Lower leg skin (tissue), 4 donors: ENCODE data around the gene ZRANB1. TPM values are rescaled to one million over a fixed set of nuclear protein-coding genes. Genes with fewer than 3 reads are reported as not detected.
"Not testable (repeated sequence)": the region's sequence is repeated elsewhere in the genome, so short reads cannot be mapped to it uniquely, and the experiment has no call there.

Experiments used
- DNase-seq, 2 donors: peaks; one replicate each; pipeline ENCODE4 v3.0.0-alpha.2; 2019; ENCODE audit warnings: low spot score in 2 of 2
- H3K4me3 ChIP-seq: fragments of 200-600 bp; sonication (generic); 2 replicates; pipeline ENCODE4 v1.5.1; 2017; ENCODE audit warnings: mild to moderate bottlenecking, low read depth; ENCODE audit not compliant: poor library complexity, severe bottlenecking
- CTCF ChIP-seq, 3 donors: fragments of 450-650 bp; IDR thresholded peaks; one replicate each; pipeline ENCODE4 v1.5.1; 2016; ENCODE audit warnings: antibody characterized with exemption in 3 of 3, mild to moderate bottlenecking in 3 of 3, moderate library complexity in 2 of 3
- POLR2A ChIP-seq, 2 donors: fragments of 450-650 bp; IDR thresholded peaks; one replicate each; pipeline ENCODE4 v1.6.1; 2016 to 2017; ENCODE audit warnings: antibody characterized with exemption in 2 of 2, mild to moderate bottlenecking in 1 of 2, moderate library complexity in 1 of 2
- WGBS, 2 donors: methylation state at CpG; one replicate each; pipeline ENCODE4 v1.1.5; 2018; 5-methylcytosine and 5-hydroxymethylcytosine counted together
- intact Hi-C: fragments of 100-400 bp; cut with DNase I; formaldehyde crosslinking; loops from one replicate; pipeline ENCODE4 v1.15.0; 2023; ENCODE audit warnings: low total_unique reads
- total RNA-seq, 4 donors: library from RNA; depleted of rRNA; stranded (reverse); fragments of >200 nt; gene quantifications; one replicate each; pipeline ENCODE4 v1.1.0, GENCODE V29; 2016

The ZRANB1 gene
- total RNA-seq, 4 donors from 2014 or later: 26.5 to 40.6 (median 35.0) TPM

- no peak for DNase-seq
- WGBS, 2 donors: 82 to 88% methylated on average over 1 of the region's 1 CpG
- no peak overlapping the region for H3K4me3 ChIP-seq
- intact Hi-C loops: no loop called here
- TF ChIP-seq CTCF (IDR thresholded peaks at IDR 0.05) (no peak), POLR2A (IDR thresholded peaks at IDR 0.05) (no peak)
Observed at GRCh38 chr10:124987788-124988187, 45.9 kb downstream of the ZRANB1 start.

- intact Hi-C loops, DNase-seq, H3K4me3 ChIP-seq: not testable (repeated sequence)
- 80 to 86% methylated on average over 4 of the region's 4 CpGs for WGBS, 2 donors
Observed at GRCh38 chr10:124988753-124989152, 46.8 kb downstream of the ZRANB1 start.

- H3K4me3 ChIP-seq: no peak overlapping the region
- TF ChIP-seq CTCF (IDR thresholded peaks at IDR 0.05) (no peak), POLR2A (IDR thresholded peaks at IDR 0.05) (no peak)
- intact Hi-C loops: no loop called here
- WGBS, 2 donors: 45 to 58% methylated on average over 10 of the region's 10 CpGs
- DNase-seq: no peak
Observed at GRCh38 chr10:124989526-124989925, 47.6 kb downstream of the ZRANB1 start.

- WGBS, 2 donors: 81 to 92% methylated on average over 13 to 14 of the region's 14 CpGs
- no peak for DNase-seq
- TF ChIP-seq POLR2A (IDR thresholded peaks at IDR 0.05) (no peak), CTCF (IDR thresholded peaks at IDR 0.05) (no peak)
- no peak overlapping the region for H3K4me3 ChIP-seq
- intact Hi-C loops: no loop called here
Observed at GRCh38 chr10:124990671-124991625, 49.0 kb downstream of the ZRANB1 start.

GRCh38 chr10:124991835-124992234 lies 49.9 kb downstream of the ZRANB1 start:
- intact Hi-C loops: no loop called here
- no peak for DNase-seq
- 95 to 98% methylated on average over 4 of the region's 4 CpGs for WGBS, 2 donors
- H3K4me3 ChIP-seq: no peak overlapping the region
- TF ChIP-seq CTCF (IDR thresholded peaks at IDR 0.05) (no peak), POLR2A (IDR thresholded peaks at IDR 0.05) (no peak)

GRCh38 chr10:124992462-124993344 lies 50.8 kb downstream of the ZRANB1 start:
- peak in 1 of 2 donors; percentile 76 for DNase-seq
- TF ChIP-seq POLR2A (IDR thresholded peaks at IDR 0.05) (no peak), CTCF (IDR thresholded peaks at IDR 0.05) (peak in 1 of 3 donors; percentile 28)
- H3K4me3 ChIP-seq: no peak overlapping the region
- 66 to 67% methylated on average over 20 of the region's 20 CpGs for WGBS, 2 donors
- intact Hi-C loops: no loop called here
